ENCODE results near the gene USP20.

The USP20 gene

DNA sequence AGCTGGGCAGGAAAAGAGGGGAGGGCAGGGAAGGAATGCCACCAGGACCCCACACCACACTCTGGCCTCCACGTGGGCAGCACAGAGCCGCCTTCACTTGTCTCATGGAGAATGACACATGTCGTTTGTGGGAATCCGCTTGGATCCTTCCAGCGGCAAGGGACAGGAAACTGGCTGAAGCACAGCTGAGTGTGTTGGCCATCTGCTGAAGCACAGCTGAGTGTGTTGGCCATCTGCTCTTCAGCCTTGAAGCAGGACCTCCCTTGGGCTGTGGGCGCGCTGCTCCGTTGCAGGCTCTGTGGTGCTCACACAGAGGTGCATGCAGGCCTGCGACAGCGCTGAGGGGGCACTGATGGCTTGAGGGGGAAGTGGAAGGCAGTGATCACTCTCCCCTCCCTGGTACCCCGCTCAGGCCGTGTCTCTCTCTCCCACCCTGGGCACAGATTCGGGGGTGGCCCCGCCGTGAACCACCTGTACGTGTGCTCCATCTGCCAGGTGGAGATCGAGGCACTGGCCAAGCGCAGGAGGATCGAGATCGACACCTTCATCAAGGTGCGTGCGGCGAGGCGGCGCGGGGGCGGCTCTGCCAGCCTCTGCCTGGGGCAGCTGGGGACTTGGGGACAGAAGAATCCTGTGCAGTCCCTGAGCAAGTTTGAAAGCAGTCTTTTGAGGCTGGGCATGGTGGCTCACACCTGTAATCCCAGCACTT lies 40.6 kb downstream of the USP20 start:
- no peak for DNase-seq

DNA sequence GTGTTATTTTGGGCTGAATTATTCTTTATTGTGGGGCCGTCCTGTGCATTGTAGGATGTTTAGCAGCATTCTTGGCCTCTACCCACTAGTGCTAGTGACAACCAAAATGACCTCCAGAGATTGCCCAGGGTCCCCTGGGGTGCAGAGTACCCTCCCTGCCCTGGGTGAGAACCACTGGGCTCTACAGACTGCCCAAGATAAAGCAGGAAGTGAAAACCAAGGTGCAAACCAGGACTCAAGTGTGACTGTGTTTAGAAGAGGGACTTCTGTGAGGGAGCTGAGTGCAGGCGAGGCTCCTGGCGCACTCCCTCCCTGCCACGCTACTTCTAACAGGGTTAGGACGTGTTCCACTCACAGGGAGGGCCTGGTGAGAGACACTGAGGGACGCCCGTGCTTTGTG lies 41.6 kb downstream of the USP20 start:
- DNase-seq = no peak

DNA sequence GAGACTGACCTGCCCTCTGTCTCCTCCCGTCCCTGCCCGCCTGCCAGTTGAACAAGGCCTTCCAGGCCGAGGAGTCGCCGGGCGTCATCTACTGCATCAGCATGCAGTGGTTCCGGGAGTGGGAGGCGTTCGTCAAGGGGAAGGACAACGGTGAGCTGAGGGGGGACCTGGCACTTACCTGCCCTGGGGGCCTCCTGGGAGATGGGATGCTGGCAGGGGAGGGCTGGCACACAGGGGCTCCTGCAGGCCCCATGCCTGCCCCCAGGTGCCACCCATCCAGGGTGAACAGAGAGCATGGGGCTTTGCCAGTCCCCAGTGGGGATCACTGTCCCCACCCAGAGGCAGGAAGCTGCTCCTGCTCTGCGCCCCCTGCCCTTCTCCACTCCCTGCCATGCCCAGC lies 43.0 kb downstream of the USP20 start:
- DNase-seq = no peak

DNA sequence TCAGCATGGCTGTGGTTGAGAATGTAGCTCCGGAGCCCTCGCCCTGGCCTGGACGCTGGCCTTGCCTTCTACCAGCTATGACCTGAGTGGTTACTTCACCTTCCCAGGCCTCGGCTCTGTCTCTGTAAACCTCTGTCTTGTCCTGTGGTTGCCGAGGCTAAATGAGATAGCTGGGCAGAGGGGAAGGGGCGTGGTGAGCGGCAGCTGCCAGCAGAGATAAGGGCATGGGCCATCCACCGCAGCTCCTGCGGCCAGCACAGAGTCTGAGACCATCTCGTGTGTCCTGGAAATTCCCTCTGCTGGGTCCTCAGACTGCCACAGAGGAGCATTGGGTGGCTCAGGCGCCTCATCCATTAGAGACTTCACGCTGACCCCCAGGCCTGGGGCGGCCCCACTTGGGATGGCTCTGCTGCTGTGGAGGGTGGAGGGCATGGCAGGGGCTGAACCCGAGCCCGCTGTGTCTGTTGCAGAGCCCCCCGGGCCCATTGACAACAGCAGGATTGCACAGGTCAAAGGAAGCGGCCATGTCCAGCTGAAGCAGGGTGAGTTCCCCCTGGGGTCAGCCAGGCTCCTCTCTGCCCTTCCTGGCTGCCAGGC lies 43.9 kb downstream of the USP20 start:
- DNase-seq = no peak

DNA sequence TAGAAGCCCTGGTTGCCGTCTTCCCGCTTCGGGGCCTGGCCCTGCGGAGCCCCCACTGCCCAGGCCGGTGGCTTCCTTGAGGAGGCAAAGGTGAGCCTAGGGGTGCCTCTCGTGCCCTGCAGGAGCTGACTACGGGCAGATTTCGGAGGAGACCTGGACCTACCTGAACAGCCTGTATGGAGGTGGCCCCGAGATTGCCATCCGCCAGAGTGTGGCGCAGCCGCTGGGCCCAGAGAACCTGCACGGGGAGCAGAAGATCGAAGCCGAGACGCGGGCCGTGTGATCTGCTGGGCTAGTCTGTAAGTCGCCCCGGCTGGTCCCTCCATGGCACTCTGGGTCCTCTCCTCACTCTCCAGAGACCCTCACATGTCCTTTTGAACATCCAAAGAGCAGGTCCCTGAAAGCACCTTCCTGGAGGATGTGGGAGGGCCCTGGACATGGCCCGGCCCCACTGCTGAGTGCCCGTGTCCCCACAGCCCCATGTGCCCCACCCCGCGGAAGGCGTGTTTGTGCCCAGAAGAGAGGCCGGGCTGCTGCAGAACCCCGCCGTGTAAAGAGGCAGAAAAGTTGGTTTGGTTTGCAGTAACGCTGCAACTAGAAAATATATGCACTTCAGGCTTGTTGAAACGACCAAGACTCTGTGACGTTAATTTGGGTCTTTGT lies 44.9 kb downstream of the USP20 start:
- no peak for DNase-seq

DNA sequence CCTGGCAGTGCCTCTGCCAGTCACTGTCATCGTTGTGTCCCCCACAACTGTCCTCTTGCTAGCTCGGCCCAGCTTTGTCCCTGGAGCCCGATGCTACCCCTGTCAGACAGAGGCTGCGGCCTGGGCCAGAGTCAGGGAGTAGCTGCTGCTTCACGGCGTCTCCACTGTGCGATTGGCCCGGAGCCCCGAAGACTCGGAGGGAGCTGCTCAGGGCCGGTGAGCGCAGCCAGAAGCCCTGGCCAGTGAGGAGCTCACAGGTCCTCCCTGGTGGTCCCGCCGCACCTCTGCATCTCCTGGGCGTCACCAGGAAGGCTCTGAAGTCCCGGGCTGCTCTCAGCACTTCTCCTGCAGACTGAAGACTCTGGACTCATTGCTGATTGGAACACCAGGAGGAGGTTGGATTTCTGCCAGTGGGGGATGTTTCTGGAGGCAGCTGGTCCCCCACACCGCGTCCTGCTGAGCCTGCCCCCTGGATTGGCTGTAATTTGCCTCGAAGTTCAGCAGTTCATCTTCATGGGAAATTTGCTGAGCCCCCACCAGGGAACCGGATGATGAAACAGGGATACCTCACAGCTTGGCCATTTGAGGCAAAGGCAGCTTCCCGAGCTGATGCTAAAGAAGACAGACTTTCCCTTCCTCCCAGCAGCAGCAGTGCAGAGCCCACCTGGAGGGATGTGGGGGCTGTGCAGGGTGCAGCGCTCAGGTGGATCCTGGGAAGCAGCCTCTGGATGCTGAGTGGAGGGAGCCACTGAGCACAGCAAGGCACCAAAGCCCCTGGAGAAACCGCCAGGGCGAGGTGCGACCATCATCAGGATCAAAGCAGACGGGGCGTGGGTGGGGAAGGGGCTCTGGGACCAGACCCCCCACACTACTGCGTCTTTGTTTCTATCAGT lies 45.6 kb downstream of the USP20 start:
- DNase-seq = no peak

DNA sequence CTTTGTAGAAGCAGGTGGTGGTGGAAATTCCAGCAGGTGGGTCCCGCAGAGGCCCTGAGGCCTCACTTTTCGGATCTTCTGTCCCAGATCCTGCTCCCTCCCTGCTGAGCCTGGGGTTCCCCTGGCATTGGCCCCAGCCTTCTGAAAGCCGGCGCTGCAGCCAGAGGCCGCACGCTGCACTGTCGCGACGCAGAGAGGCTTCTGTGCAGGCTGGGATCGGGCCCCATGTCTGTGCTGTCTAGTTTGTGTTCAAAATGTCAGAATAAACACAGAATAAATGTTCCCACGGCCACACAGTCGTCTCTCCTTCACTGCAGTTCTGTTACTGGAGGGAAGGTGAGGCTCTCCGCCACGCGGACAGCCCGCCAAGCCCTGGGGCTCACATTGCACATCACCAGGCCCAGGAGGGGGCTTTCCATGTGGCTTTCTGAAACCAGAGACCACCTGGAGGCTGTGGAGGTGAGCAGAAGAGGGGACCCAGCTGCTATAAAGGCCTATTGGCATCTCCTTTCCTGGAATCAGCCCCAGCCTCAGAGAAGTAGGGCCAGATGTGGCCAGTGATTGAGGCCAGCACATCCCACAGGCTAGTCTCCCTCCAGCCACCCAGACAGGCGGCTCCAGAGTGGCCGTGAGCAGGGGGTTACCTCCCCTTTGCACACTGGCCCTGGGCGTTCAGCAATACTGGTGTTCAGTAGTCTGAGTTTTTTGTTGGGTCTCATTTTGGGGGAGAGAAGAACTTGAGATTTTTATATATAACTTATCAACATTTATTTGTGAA lies 46.5 kb downstream of the USP20 start:
- DNase-seq = no peak

DNA sequence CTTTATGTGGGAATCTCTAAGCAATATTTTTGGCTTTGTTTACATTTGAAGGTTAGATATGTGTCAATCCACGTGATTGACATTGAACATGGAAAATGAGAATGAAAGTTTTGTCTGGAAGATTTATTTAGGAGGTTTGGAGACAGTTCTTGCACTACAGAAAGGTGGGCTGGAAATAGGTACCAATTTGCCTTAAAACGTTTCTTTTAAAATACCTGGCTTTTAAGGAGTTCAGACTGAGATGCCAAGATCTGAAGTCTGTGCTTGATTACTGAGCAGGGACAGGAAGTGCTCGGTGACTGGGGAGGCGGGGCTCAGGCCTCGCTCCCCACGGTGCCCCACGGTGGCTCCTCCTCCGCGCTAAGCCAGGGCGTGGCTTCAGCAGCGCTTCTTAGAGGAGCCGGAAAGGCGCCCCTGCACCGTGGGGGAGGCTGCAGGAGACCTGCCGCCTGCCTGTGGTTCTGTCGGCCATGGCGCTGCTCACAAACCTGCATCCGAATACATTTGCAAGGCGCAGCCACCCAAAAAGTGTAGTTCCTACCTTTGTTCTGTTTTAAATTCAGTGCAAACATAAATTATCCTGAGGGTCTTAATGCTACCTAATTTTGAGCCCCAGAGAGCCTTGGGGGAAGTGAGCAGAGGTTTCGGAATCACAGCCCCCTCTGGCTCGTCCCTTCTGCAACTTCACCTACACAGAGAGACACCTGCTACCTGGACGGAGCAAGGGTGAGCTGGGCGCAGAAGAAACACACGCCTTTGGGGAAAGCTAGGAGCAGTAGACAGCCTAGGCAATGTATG lies 49.2 kb downstream of the USP20 start:
- peak; percentile 96 for DNase-seq

DNA sequence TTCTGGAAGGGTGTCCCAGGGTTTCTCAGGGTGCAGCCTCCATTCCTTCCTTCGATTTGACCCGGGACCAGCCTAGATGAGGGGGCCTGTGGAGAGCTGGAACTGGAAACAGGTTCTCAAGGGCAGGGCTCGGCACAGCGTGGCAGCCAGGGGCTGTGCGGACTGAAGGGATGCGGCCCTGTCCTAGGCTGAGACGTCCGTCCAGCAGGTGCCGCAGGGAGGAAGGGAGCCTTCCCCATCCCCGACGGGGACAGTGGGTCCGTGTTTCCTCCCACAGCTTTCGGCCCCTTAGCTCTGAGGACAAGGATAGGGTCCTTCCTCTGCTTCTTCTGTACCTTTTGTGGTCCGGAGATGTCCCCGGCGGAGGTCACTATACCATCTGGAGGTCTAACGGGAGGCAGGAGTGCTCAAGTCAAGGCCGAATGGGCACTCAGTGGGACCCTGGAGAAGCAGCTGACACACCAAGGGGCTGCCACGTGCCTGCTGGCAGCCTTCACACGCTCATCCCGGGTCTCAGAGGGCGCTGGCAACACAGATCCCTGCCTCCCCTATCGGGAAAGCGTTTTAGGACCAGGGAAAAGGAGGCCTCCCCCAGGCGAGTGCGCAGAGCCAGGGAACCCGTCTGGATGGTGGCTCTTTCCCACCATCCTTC lies 49.9 kb downstream of the USP20 start:
- DNase-seq = no peak

DNA sequence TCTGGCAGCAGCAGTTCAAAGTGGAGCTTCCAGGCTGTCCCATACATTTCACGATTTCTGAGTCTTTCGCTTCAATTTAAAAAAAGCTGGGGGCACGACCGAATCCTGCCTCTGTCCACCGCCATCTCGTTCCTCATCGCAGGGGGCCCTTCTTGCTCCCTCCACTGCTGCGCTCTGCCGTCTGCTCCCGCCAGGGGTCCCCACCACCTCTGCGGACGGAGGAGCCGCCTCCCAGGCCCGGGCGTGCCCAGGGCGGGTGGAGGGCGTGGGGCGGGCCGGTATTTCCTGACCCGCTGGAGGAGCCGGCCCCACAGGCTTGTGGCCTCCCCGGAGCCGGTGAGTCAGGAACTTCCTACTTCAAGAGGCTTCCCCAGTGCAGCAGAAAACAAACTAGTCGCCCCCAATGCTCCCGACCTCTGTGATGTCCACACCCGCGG lies 50.4 kb downstream of the USP20 start:
- DNase-seq = peak; percentile 92

DNA sequence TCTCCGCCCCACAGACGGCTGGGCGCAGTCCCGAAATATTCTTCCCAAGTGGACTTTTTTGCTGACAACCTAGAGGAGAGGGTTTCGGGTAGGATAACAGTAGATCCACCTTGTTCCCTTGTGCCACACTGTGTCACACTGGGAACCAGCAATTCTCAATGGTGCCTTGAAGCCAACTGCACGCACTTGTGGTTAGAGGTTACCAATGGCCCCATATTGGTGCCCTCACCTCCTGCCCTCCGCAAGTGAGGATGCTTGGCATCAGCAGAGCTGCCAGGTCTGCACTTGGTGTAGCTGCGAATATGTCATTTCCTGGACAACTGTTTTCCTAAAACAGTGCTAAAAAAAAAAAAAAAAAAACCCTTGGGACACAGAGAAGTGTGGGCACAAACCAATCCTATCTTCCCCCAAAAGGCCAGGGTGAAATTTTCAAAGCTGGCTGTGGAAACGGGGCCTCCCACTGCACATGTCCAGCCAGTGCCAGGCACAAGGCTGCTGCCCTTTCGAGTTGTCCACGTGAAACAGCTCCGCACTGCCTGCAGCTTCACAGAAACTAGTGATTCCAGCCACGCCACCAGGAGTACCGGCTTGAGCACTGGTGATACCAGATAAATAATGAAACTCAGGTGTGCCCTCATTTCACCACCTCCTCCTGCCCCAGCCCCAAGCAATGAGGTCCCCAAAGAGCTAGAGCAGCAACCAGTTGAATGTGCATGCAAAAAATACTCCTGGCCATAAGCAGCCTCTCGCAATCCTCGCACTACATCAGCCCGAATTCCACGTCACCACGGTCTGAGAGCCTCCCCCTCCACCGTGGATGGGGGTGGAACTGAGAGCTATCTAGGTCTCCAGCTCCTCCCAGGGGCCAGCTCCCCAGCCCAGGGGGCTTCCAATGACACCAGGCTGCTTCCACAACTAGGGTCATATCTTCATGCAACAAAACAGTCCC lies 51.2 kb downstream of the USP20 start:
- DNase-seq = peak; percentile 76

DNA sequence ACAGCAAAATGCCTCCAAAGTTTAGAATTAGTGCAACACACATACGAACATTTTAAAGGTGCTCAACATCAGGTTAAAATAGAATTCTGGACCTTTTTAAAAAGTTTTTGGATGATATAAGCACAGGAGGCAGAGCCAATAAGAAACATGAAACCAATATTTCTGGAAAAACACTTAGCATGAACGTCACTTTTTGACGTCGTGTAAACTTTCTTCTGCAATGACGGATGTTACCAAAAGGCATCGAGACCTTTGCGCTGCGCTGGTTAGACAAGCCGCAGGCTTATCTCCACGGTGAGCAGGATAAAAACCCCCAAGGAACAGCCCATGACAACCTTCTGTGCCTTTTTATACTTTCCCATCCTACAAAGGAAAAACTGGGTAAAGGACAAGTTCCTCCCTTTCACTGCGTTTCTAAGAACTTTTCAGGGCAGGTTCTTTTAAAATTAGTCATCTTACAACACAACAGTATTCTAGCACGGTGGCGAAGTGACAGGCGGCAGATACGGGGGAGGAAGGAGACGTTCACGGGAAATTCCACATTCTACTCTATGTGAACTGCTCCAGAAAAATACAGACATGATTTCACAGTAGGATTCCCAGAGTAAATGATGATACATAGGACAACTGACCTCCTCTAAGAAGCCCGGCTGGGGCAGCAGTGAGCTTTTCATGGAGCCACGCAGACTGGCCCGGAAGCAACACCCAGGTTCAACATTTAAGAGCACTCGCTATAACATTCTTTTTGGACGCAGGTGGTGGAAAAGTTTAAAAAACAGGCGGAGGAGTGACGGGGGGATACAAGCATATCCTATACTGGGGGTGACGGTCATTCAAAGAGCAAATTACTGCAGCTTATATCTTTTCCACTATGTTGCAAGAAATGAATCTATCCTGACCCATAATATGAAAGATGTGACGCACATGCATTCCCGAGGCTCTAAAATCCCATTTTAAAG lies 52.4 kb downstream of the USP20 start:
- DNase-seq = peak; percentile 80

DNA sequence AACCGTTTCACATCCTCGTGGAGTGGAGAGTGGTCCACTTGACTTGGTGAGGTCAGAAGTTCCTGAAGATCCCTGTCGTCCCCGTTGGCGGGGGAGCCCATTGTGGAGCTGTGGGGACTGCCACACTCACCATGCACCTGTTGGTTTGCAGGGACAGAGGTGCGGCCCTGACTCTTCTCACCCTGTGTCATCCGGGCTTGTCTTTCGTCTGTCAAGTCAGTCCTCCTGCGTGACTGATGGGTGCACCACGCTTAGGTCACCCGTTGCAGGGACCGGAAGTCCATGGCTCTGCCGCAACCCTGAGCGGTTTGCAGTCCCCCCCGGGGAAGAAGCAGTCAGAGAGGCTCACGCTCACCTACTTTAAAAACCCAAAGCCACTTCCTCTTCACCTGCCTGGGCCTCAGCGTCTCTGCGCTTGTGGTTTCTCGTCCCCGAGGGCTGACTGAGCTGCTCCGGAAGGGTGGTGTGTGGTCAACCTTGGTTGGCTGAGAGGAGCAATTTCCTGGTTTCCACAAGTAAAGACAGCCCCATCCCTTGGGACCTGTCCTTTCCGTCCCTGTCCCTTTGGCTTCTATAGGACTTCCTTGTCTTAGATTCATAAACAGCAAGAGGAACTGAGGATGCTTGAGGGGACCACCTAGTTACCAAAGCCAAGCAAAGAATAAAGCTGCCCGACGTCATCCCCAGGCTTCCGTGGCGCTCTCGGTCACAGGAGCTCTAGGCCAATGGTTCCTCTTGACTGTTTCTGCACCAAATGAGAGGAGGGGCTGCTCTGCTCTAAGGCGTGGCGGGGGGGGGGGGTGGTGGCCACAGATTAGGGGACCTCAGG lies 53.2 kb downstream of the USP20 start:
- peak; percentile 97 for DNase-seq

DNA sequence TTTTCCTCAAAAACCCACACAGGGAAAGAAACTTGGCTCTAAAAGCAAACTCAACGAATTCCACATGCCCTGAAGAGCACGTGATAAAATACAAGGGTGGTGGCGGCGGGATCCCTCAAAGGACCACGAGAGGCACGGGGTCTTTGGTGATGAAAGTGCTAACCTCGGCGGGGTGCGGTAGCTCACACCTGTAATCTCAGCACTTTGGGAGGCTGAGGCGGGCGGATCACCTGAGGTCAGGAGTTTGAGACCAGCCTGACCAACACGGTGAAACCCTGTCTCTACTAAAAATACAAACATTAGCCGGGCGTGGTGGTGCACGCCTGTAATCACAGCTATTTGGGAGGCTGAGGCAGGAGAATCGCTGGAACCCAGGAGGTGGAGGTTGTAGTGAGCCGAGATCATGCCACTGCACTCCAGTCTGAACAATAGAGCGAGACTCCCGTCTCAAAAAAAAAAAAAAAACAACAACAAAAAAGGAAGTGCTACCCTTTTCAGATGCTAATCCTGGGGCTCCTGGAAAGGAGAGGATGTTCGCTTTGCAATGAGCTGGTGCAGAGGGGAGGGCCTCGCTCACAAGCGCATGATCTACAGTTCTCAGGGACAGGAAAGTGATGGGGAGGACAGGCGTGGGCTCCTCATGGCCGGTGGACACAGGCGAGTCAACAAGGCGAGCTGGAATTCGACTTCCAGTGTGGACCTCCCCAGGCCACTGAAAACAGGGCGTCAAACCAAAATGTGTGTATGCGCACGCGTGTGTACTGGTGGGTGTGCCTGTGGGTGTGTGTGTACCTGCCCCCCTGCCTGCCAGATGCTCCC lies 54.1 kb downstream of the USP20 start:
- DNase-seq = no peak

DNA sequence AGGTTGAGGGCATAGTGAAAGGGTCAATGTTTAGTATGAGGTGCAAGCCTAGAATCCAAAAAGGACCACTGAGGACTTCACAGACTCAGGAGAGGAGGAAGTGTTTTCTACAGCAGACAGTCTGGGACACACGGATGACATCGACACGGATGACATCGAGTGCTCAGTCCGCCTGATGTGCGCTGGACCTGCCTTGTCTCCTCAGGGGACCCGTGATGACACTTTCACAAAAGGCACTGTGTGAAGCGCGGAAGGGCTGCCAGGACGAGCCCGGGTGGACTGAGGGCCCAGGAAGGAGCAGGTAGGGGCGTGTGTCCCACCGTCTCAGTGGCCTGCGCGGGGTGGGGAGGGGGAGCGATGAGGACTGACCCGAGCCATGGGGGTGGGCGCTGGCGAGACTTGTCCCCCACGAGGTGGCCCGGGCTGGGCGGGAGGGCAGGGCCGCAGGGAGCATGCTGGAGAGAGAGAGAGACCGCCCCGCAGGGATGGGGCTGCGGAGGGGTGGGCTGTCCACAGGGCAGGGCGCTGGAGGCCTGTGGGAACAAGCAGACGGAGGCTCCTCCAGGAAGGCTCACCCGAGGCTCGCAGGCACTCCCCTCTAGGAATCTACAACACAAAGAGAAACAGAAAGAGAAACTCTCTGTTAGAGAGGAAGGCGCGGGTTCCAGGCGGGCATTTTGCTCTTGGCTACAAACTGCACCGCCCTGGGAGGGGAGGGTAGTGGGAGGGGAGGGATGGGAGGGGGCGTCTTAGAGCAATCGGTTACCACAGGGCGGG lies 54.9 kb downstream of the USP20 start:
- peak; percentile 86 for DNase-seq

Data from stimulated activated CD4-positive, alpha-beta T cell treated with anti-CD3 and anti-CD28 coated beads, Interleukin-1b, Interleukin-23, amount 100 ng/mL, for 48 hours (primary cell).